Urinary bladder (tissue), 2 donors: ENCODE measurements around the gene NEU2. TPM values are rescaled to one million over a fixed set of nuclear protein-coding genes. Genes with fewer than 3 reads are reported as not detected.

Source experiments
- polyA plus RNA-seq: library from polyadenylated mRNA; stranded (reverse); fragments of 200-250 nt; gene quantifications from one replicate; pipeline ENCODE4 v1.2.3, GENCODE V29; 2013
- total RNA-seq: library from RNA; depleted of rRNA; stranded (reverse); fragments of >200 nt; gene quantifications from one replicate; pipeline ENCODE4 v1.2.3, GENCODE V29; 2014
- donor health status: healthy.

The NEU2 gene
- total and polyA plus RNA-seq, 2 donors: not detected

Other genes with a start within 250 kb of the NEU2 start
- 0.48 TPM for gene SNORC, start 162.4 kb upstream of the NEU2 start, total RNA-seq
- gene SNORC, start 162.4 kb upstream of the NEU2 start, polyA plus RNA-seq: 0.98 TPM
- gene NGEF, start 19.4 kb upstream of the NEU2 start, total RNA-seq: 4.1 TPM
- 4.2 TPM for gene NGEF, start 19.4 kb upstream of the NEU2 start, polyA plus RNA-seq
- 13.5 TPM for gene INPP5D, start 27.7 kb downstream of the NEU2 start, total RNA-seq
- gene INPP5D, start 27.7 kb downstream of the NEU2 start, polyA plus RNA-seq: 8.4 TPM
- gene ATG16L1, start 219.0 kb downstream of the NEU2 start, total RNA-seq: 29.5 TPM
- gene ATG16L1, start 219.0 kb downstream of the NEU2 start, polyA plus RNA-seq: 24.5 TPM